ENCODE data around the gene PPP1R27. TPM values are rescaled to one million over a fixed set of nuclear protein-coding genes. Genes with fewer than 3 reads are reported as not detected.
"Not testable (repeated sequence)": the region's sequence is repeated elsewhere in the genome, so short reads cannot be mapped to it uniquely, and the experiment has no call there.

PPP1R27 gene
- total RNA-seq, 1 donor from 2014 or later = not detected

DNA sequence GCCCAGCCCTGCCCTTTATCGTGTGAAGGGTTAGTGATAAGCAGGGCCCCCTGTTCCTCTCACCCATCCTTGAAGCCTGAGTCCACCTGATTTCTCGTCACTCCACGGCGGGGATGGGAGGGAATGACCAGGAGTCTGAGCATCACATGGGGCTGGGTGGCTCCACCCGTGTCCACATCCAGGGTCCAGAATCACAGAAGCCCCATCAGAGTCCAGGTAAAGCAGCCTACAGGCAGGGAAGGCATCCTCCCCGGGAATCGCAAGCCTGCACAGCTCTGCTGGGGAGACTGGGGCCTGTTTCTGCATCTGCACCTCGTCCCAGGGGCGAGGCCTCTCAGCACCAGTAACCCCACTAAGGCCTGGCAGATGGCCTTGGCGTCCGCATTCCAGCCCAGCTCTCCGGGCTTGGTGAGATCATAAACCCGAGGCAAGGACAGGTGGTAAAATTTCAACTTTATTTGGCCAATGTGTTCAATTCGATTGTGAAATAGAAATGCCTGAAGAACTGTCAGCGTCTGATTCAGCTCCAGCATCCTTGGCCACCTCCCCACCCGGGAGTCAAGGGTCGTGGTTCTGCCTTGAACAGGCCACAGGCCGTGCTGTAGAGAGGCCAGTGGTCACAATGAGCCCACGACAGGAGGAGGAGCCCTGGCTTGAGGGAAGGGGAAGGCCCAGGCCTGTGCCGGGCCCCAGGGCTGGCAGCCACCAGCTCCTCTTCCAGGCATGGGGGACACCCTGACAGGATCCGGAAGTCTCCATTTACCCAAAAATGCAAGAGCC lies 8.1 kb upstream of the PPP1R27 start:
- Mint-ChIP-seq H3K4me3 (ENCODE audit: low read depth) (no peak overlapping the region), H3K36me3 (ENCODE audit: insufficient read depth) (peaks cover 12% of the 10 kb centered on the region), H3K9me3 (ENCODE audit: low read depth) (no peaks in the 10 kb centered on the region), H3K27ac (no peak overlapping the region), H3K27me3 (no peaks in the 10 kb centered on the region), H3K4me1 (ENCODE audit: low read depth) (no peaks in the 10 kb centered on the region)
- no peak for DNase-seq (ENCODE audit: low spot score, unreplicated experiment)
- no peak for TF ChIP-seq CTCF (IDR thresholded peaks at IDR 0.05; ENCODE audit: unreplicated experiment)

DNA sequence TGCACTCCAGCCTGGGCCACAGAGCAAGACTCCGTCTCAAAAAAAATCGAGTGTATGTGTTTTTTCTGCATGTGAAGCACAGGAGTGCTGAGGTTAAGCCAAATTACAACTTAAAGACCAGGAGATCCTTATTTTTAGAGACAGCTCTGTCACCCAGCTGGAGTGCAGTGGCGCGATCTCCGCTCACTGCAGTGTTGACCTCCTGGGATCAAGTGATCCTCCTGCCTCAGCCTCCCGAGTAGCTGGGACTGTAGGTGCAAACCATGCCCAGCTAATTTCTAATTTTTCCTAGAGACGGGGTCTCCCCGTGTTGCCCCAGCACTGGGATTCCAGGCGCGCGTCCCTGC lies 7.5 kb upstream of the PPP1R27 start:
- Mint-ChIP-seq H3K4me3 (ENCODE audit: low read depth) (no peak overlapping the region), H3K27ac (no peak overlapping the region), H3K4me1 (ENCODE audit: low read depth) (no peaks in the 10 kb centered on the region), H3K9me3 (ENCODE audit: low read depth) (no peaks in the 10 kb centered on the region), H3K27me3 (no peaks in the 10 kb centered on the region), H3K36me3 (ENCODE audit: insufficient read depth) (peaks cover 12% of the 10 kb centered on the region)
- no peak for DNase-seq (ENCODE audit: low spot score, unreplicated experiment)
- no peak for TF ChIP-seq CTCF (IDR thresholded peaks at IDR 0.05; ENCODE audit: unreplicated experiment)

- Mint-ChIP-seq H3K4me1 (ENCODE audit: low read depth) (no peaks in the 10 kb centered on the region), H3K4me3 (ENCODE audit: low read depth) (no peak overlapping the region), H3K36me3 (ENCODE audit: insufficient read depth) (peaks cover 11% of the 10 kb centered on the region), H3K27me3 (no peaks in the 10 kb centered on the region), H3K9me3 (ENCODE audit: low read depth) (no peaks in the 10 kb centered on the region), H3K27ac (no peak overlapping the region)
- no peak for DNase-seq (ENCODE audit: low spot score, unreplicated experiment)
- no peak for TF ChIP-seq CTCF (IDR thresholded peaks at IDR 0.05; ENCODE audit: unreplicated experiment)
Measured at GRCh38 chr17:81841866-81842265, 7.0 kb upstream of the PPP1R27 start.

GRCh38 chr17:81840826-81841778 lies 6.3 kb upstream of the PPP1R27 start:
- Mint-ChIP-seq H3K9me3 (ENCODE audit: low read depth) (no peaks in the 10 kb centered on the region), H3K36me3 (ENCODE audit: insufficient read depth) (peaks cover 9% of the 10 kb centered on the region), H3K4me1 (ENCODE audit: low read depth) (no peaks in the 10 kb centered on the region), H3K4me3 (ENCODE audit: low read depth) (no peak overlapping the region), H3K27ac (no peak overlapping the region), H3K27me3 (no peaks in the 10 kb centered on the region)
- DNase-seq (ENCODE audit: low spot score, unreplicated experiment) = no peak
- no peak for TF ChIP-seq CTCF (IDR thresholded peaks at IDR 0.05; ENCODE audit: unreplicated experiment)

- not testable (repeated sequence) for H3K27me3 Mint-ChIP-seq; H3K4me1 Mint-ChIP-seq (ENCODE audit: low read depth); H3K36me3 Mint-ChIP-seq (ENCODE audit: insufficient read depth); H3K27ac Mint-ChIP-seq; DNase-seq (ENCODE audit: low spot score, unreplicated experiment); H3K9me3 Mint-ChIP-seq (ENCODE audit: low read depth); H3K4me3 Mint-ChIP-seq (ENCODE audit: low read depth)
Measured at GRCh38 chr17:81840059-81840458, 5.2 kb upstream of the PPP1R27 start.
